ENCODE data around the gene MRPL20.

The MRPL20 gene

GRCh38 chr1:1400576-1401456 is 6.3 kb downstream of the MRPL20 start:
- POLR2A ChIA-PET = interaction anchor here (1.0 to 2.7 kb wide), 5 partner anchors 14 to 104 kb away, joined by 3 to 54 read pairs (median 7); partner anchors contain the start of genes AURKAIP1 and DVL1
- no peak for DNase-seq (ENCODE audit: extremely low spot score)
- TF ChIP-seq SP1 (IDR thresholded peaks at IDR 0.05) = no peak
- no peak for TF ChIP-seq HDGF (IDR thresholded peaks at IDR 0.05; ENCODE audit: borderline replicate concordance)
- TF ChIP-seq L3MBTL2 (conservative IDR thresholded peaks at IDR 0.05) = no peak
- TF ChIP-seq ARNT (IDR thresholded peaks at IDR 0.05) = no peak
- no peak for TF ChIP-seq LEF1 (IDR thresholded peaks at IDR 0.05; ENCODE audit: borderline replicate concordance)
- no peak for TF ChIP-seq TARDBP (IDR thresholded peaks at IDR 0.05)
- no peak for TF ChIP-seq FOXA1 (IDR thresholded peaks at IDR 0.05)
- TF ChIP-seq CTBP1 (IDR thresholded peaks at IDR 0.05; ENCODE audit: borderline replicate concordance) = no peak
- TF ChIP-seq BHLHE40 (IDR thresholded peaks at IDR 0.05; ENCODE audit: borderline replicate concordance) = no peak
- no peak for TF ChIP-seq ELF4 (IDR thresholded peaks at IDR 0.05)
- TF ChIP-seq SUZ12 (IDR thresholded peaks at IDR 0.05) = no peak
- no peak for TF ChIP-seq FOXK2 (IDR thresholded peaks at IDR 0.05)
- no peak for TF ChIP-seq FOXM1 (IDR thresholded peaks at IDR 0.05; ENCODE audit: borderline replicate concordance)
- CTCF ChIA-PET = interaction anchor here (0.6 to 1.4 kb wide), 3 partner anchors 40 to 178 kb away, joined by 3 to 6 read pairs (median 4); no protein-coding TSS in a partner anchor

- POLR2A ChIA-PET = interaction anchor here (1.0 to 2.7 kb wide), 5 partner anchors 15 to 105 kb away, joined by 3 to 54 read pairs (median 7); partner anchors contain the start of genes AURKAIP1 and DVL1
- DNase-seq (ENCODE audit: extremely low spot score) = no peak
- CTCF ChIA-PET = interaction anchor here (0.6 to 1.4 kb wide), 3 partner anchors 40 to 179 kb away, joined by 3 to 6 read pairs (median 4); no protein-coding TSS in a partner anchor
- TF ChIP-seq ARNT (IDR thresholded peaks at IDR 0.05) (no peak), L3MBTL2 (conservative IDR thresholded peaks at IDR 0.05) (peak; percentile 64)
These were observed 7.1 kb downstream of the MRPL20 start for GRCh38 chr1:1399872-1400575.

GRCh38 chr1:1399187-1399871 is 7.8 kb downstream of the MRPL20 start, which contains the start of gene CCNL2:
CCNL2 (minus strand) TSS chr1:1399335; CDS start chr1:1399306, 29 bp downstream.
- ChIA-PET CTCF (interaction anchor here (0.6 to 1.2 kb wide), 5 partner anchors 24 to 105 kb away, joined by 3 read pairs; partner anchors contain the start of gene AURKAIP1), POLR2A (interaction anchor here (0.7 to 2.7 kb wide), 15 partner anchors 8 to 94 kb away, joined by 3 to 54 read pairs (median 5); partner anchors contain the start of genes AURKAIP1 and VWA1)
- TF ChIP-seq ZNF384 (IDR thresholded peaks at IDR 0.05) (no peak), CTBP1 (IDR thresholded peaks at IDR 0.05; ENCODE audit: borderline replicate concordance) (no peak), ARNT (IDR thresholded peaks at IDR 0.05) (no peak), ELF4 (IDR thresholded peaks at IDR 0.05) (peak; percentile 69), FOXM1 (IDR thresholded peaks at IDR 0.05; ENCODE audit: borderline replicate concordance) (no peak), NFRKB (IDR thresholded peaks at IDR 0.05) (no peak), LEF1 (IDR thresholded peaks at IDR 0.05; ENCODE audit: borderline replicate concordance) (0 out of 2 replicates have a peak, but pooled peaks have one; percentile 58)
- TF ChIP-seq, protein P1, sequence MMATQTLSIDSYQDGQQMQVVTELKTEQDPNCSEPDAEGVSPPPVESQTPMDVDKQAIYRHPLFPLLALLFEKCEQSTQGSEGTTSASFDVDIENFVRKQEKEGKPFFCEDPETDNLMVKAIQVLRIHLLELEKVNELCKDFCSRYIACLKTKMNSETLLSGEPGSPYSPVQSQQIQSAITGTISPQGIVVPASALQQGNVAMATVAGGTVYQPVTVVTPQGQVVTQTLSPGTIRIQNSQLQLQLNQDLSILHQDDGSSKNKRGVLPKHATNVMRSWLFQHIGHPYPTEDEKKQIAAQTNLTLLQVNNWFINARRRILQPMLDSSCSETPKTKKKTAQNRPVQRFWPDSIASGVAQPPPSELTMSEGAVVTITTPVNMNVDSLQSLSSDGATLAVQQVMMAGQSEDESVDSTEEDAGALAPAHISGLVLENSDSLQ (IDR thresholded peaks at IDR 0.05) = peak; percentile 99
- peak; percentile 99 for DNase-seq (ENCODE audit: extremely low spot score)

DNA sequence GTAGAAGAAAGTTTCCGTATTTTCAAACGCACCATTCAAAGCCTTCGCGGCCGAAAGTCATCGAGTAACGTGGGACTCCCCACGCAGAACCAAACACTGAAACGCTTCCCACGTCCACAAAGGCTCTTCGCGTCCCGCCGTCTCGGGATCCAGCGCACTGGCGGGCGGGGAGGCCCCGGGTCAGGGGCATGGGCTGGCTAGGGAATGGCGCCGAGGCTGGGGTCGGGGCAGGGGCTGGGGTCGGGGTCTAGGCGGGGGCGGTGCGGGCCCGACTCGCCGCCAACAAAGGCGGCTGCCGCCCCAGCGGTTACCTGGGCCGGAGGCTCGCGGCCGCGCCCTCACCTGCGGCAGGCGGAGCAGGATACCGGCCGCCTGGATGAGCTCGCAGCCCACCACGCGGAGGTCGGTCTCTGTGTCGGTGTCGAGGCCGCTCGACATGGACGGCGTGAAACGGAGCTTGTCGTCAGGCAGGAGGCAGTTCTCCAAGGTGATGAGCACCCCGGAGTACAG is 8.4 kb downstream of the MRPL20 start:
- TF ChIP-seq, protein P1 (IDR thresholded peaks at IDR 0.05) = no peak
- no peak for TF ChIP-seq BHLHE40 (IDR thresholded peaks at IDR 0.05; ENCODE audit: borderline replicate concordance)
- no peak for TF ChIP-seq SP1 (IDR thresholded peaks at IDR 0.05)
- no peak for TF ChIP-seq FOXA1 (IDR thresholded peaks at IDR 0.05)
- no peak for DNase-seq (ENCODE audit: extremely low spot score)
- ChIA-PET CTCF (interaction anchor here (0.6 to 1.2 kb wide), 6 partner anchors 23 to 647 kb away, joined by 3 read pairs; partner anchors contain the start of gene AURKAIP1), POLR2A (interaction anchor here (0.7 to 2.7 kb wide), 14 partner anchors 8 to 94 kb away, joined by 3 to 54 read pairs (median 5); partner anchors contain the start of genes AURKAIP1 and VWA1)

DNA sequence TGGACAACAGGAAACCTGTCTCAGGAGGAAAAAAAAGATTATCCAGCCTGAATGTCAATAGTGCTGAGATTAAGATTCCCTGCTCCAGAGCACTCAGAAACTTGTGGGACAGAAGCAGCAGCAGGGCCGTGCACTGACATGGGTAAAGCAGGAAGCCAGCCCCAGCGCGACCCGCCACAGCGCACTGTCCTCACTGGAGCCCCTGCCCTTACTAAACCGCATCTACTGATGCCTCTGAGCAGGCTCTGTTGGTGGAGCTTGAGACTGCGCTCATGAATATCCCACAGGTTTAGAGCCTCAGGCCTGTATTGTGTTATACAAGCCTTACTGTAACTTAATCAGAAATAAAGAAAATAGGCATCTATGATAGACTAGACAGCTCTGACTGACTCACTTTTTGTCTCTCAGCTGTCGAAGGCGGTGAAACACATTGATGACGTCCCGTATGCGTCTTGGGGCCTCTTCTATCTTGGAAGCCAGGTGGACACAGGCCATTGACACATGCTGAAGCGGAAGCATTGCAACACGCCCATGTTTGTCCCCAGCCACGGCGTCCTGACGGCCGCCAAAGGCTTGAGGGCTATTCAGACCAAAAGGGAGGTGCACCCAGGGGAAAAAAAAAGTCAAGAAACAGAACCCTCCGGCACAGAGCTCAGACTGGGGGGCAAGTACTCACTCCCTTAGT is 9.1 kb downstream of the MRPL20 start:
- CTCF ChIA-PET = interaction anchor here (0.6 to 1.2 kb wide), 2 partner anchors 23 to 648 kb away, joined by 3 read pairs; partner anchors contain the start of gene AURKAIP1

DNA sequence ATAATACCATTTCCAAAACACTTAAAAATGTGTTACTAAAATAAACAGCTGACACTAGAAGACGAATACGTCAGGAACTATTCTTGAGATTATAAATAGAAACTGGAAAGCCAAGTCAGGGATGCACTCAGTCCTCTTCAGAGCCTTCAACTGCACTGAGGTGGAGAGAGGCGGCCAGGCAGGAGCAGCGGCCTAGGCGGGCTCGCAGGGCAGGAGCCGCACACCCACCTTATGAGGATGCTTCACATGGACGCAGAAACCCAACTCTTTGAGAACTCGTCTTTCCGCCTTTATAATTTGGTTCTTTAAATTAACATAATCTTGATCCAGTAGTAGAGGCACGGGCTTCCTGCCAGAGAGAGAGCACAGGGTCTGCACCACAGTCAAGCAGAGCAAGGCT is 11.9 kb downstream of the MRPL20 start:
- no peak for TF ChIP-seq ZNF384 (IDR thresholded peaks at IDR 0.05)
- no peak for TF ChIP-seq L3MBTL2 (conservative IDR thresholded peaks at IDR 0.05)
- TF ChIP-seq, protein P1 (IDR thresholded peaks at IDR 0.05) = no peak
- TF ChIP-seq LEF1 (IDR thresholded peaks at IDR 0.05; ENCODE audit: borderline replicate concordance) = no peak
- no peak for TF ChIP-seq FOXK2 (IDR thresholded peaks at IDR 0.05)
- TF ChIP-seq HDGF (IDR thresholded peaks at IDR 0.05; ENCODE audit: borderline replicate concordance) = no peak
- no peak for TF ChIP-seq ARNT (IDR thresholded peaks at IDR 0.05)
- TF ChIP-seq FOXM1 (IDR thresholded peaks at IDR 0.05; ENCODE audit: borderline replicate concordance) = no peak
- no peak for TF ChIP-seq SUZ12 (IDR thresholded peaks at IDR 0.05)
- no peak for TF ChIP-seq ELF4 (IDR thresholded peaks at IDR 0.05)
- no peak for TF ChIP-seq FOXA1 (IDR thresholded peaks at IDR 0.05)
- no peak for TF ChIP-seq TARDBP (IDR thresholded peaks at IDR 0.05)
- TF ChIP-seq CTBP1 (IDR thresholded peaks at IDR 0.05; ENCODE audit: borderline replicate concordance) = no peak
- TF ChIP-seq BHLHE40 (IDR thresholded peaks at IDR 0.05; ENCODE audit: borderline replicate concordance) = no peak
- TF ChIP-seq SP1 (IDR thresholded peaks at IDR 0.05) = no peak
- no peak for TF ChIP-seq NFRKB (IDR thresholded peaks at IDR 0.05)
- ChIA-PET POLR2A (no interaction called here), CTCF (no interaction called here)
- no peak for DNase-seq (ENCODE audit: extremely low spot score)

More for the DNA sequence above, 9.1 kb downstream of the MRPL20 start:
- no peak for TF ChIP-seq HDGF (IDR thresholded peaks at IDR 0.05; ENCODE audit: borderline replicate concordance)
- no peak for DNase-seq (ENCODE audit: extremely low spot score)
- POLR2A ChIA-PET = interaction anchor here (1.5 to 2.7 kb wide), 3 partner anchors 10 to 39 kb away, joined by 9 to 54 read pairs (median 12); partner anchors contain the start of gene AURKAIP1
